Left ventricle myocardium inferior (tissue), 1 donor: ENCODE data around the gene MCC. TPM values are rescaled to one million over a fixed set of nuclear protein-coding genes. Genes with fewer than 3 reads are reported as not detected.

Source experiments
- DNase-seq: peaks from one replicate; pipeline ENCODE4 v3.0.0-alpha.2; 2020
- H3K27ac ChIP-seq: fragments of 200-600 bp; replicated peaks from 2 replicates; pipeline ENCODE4 v1.8.0; 2021
- H3K27me3 ChIP-seq: fragments of 200-600 bp; 2 replicates; pipeline ENCODE4 v1.8.0; 2021; ENCODE audit warnings: low read depth
- H3K36me3 ChIP-seq: fragments of 200-600 bp; 2 replicates; pipeline ENCODE4 v1.8.0; 2021
- H3K4me1 ChIP-seq: fragments of 200-600 bp; 2 replicates; pipeline ENCODE4 v1.8.0; 2021
- H3K4me3 ChIP-seq: fragments of 200-600 bp; 2 replicates; pipeline ENCODE4 v1.8.0; 2021; ENCODE audit warnings: mild to moderate bottlenecking, moderate library complexity
- H3K9me3 ChIP-seq: fragments of 200-600 bp; replicated peaks from 2 replicates; pipeline ENCODE4 v1.8.0; 2021
- intact Hi-C: fragments of 100-400 bp; cut with micrococcal nuclease; formaldehyde crosslinking; loops from one replicate; pipeline ENCODE4 v1.11.0; 2022
- total RNA-seq: library from RNA; stranded (reverse); fragmentation: NEBNext Ultra II Directional; extraction: Animal tissue kit (Norgen Biotek cat#: 25700); gene quantifications from one replicate; pipeline ENCODE4 v1.2.1, GENCODE V29; 2021
- TF ChIP-seq, protein P1 (sequence below): fragments of 200-600 bp; IDR thresholded peaks from 2 replicates; pipeline ENCODE4 v1.8.0; 2021; ENCODE audit warnings: antibody characterized with exemption, mild to moderate bottlenecking, borderline replicate concordance
- donor health status: DM: no; HTN: yes; CAD: no; lungs with severe emphysema.

MCC gene
- total RNA-seq, 1 donor from 2014 or later: 31.6 TPM

DNA sequence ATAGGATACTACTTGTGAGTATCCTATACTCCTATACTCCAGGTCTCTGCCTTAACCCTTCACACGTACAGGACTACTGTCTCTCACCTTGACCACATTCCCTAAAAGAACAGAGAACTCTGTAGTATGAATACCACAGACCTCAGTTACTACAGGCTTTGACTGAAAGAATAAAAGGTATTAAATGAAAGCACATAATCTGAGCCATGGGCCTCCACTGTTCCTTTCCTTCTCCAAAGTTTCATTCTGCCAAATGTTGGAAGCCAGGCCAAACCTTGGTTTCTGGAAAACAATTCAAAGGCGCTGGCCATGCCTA, 244.9 kb downstream of the MCC start:
- Histone ChIP-seq H3K27ac (peak overlapping the region; percentile 10), H3K27me3 (no peaks in the 10 kb centered on the region), H3K36me3 (no peaks in the 10 kb centered on the region), H3K4me3 (no peak overlapping the region), H3K4me1 (peaks cover 96% of the 10 kb centered on the region), H3K9me3 (no peaks in the 10 kb centered on the region)
- no peak for DNase-seq
- intact Hi-C loops: no loop called here
- TF ChIP-seq, protein P1, sequence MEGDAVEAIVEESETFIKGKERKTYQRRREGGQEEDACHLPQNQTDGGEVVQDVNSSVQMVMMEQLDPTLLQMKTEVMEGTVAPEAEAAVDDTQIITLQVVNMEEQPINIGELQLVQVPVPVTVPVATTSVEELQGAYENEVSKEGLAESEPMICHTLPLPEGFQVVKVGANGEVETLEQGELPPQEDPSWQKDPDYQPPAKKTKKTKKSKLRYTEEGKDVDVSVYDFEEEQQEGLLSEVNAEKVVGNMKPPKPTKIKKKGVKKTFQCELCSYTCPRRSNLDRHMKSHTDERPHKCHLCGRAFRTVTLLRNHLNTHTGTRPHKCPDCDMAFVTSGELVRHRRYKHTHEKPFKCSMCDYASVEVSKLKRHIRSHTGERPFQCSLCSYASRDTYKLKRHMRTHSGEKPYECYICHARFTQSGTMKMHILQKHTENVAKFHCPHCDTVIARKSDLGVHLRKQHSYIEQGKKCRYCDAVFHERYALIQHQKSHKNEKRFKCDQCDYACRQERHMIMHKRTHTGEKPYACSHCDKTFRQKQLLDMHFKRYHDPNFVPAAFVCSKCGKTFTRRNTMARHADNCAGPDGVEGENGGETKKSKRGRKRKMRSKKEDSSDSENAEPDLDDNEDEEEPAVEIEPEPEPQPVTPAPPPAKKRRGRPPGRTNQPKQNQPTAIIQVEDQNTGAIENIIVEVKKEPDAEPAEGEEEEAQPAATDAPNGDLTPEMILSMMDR: no peak

DNA sequence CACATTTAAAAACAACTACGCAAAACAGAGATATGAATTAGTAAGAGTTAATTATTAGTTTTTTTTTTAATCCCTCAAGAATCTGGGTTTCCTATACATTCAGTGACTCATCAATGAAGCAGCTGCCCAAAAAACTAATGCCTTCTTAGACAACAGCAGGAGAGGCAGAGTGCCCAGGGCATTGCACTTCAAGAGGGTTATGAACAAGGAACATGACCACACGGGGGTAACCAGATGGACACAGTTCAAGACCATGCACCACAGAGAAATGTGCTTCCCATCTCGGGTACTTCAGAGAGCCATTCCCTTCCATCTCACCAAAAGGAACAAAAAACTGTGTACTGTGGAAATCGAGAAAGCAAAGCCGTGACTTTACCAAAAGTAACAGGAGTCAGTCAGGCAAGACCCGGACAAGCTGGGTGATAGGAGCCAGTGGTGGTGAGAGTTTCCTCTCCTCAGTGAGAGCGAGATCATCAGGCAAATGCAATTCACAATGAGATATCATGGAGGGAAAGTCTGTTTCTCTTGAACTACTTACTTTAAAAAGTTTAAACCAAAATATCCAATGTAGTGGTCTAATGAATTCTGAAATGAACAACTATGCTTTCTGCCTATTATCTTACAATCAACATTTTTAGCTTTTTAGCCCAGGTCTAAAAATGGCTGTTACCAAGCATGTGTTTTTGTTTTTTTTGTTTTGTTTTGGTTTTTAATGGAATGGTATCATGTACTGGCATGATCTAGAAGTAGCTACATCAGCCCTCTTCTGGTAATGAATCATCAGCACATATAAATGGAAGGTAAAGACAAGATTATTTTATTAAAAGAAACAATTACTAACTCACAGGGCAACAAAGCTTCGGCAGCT, 245.5 kb downstream of the MCC start:
- Histone ChIP-seq H3K36me3 (no peaks in the 10 kb centered on the region), H3K4me1 (peaks cover 96% of the 10 kb centered on the region), H3K27me3 (no peaks in the 10 kb centered on the region), H3K4me3 (no peak overlapping the region), H3K9me3 (no peaks in the 10 kb centered on the region), H3K27ac (peak overlapping the region; percentile 10)
- TF ChIP-seq, protein P1: no peak
- intact Hi-C loops: no loop called here
- no peak for DNase-seq

DNA sequence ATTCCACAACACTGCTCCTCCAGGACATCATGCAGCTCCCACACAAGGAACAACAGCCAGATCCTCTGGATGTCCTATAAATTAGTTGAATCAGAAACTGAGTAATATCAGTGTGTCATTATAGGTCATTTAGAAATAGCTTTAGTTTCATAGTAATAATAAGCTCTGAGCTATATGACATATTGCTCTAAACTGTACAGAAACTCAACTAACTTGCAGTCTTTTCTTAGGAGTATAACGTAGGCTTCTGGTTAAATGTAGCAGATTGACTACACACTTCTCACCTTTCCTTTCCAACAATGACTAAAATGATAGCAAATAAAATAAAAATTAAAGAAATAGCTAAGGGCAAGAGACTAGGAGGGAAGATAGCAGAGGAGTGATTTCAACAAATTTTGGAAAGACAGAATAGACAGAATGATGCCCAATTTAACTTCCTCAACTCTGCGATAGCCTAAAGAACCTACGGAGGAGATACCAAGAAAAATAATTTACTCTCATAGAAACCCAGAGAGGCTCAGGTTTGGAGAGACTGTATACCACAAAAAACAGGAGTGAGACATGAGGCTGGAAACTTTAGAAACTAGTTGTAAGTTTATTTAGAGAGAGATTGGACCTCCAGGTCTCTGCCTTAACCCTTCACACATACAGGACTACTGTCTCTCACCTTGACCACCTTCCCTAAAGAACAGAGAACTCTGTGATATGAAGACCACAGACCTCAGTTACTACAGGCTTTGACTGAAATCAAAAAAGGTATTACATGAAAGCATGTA, 247.1 kb downstream of the MCC start:
- Histone ChIP-seq H3K27ac (no peak overlapping the region), H3K4me1 (peaks cover 87% of the 10 kb centered on the region), H3K9me3 (no peaks in the 10 kb centered on the region), H3K4me3 (no peak overlapping the region), H3K27me3 (no peaks in the 10 kb centered on the region), H3K36me3 (no peaks in the 10 kb centered on the region)
- intact Hi-C loops: no loop called here
- TF ChIP-seq, protein P1: no peak
- DNase-seq: no peak

DNA sequence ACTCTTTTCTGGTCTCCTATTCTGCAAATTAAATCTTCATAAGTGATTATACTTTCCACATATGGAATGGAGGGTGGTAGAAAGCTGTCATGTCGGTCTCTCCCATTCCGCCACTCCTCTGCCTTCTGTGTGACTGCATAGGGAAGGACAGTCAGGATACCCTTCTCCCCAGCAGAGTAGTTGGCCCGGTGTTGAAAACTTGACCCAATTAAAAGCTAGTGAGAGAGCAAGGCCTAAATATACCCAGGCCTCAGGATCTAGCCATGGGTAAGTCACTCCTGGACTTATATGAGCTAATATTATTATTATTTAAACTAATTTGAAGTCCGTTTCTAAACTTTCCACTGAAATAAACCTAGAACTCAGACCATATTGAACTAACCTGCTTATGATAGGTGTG, 248.2 kb downstream of the MCC start:
- H3K4me3 ChIP-seq: no peak overlapping the region
- intact Hi-C loops: no loop called here
- peaks cover 87% of the 10 kb centered on the region for H3K4me1 ChIP-seq
- no peaks in the 10 kb centered on the region for H3K36me3 ChIP-seq
- no peaks in the 10 kb centered on the region for H3K27me3 ChIP-seq
- TF ChIP-seq, protein P1: no peak
- no peak overlapping the region for H3K27ac ChIP-seq
- DNase-seq: no peak
- H3K9me3 ChIP-seq: no peaks in the 10 kb centered on the region

DNA sequence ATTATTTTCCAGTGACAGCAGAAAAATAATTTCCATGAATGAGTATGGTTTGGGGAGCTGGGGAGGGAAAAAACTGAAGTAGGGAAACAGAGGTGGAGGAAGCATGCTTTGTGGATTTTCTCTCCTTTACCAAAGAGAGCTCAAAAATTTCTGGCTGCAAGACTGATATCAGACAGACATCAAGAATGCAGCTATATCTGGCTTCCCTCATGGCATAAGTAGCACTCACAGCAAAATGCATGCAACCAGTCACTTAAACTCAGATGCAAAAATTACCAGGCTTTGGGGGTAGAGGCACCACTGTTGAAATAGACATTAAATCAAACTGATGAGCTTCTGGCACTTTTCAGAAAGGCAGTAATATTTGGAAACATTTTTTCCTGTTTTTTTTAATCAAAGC, 250.4 kb downstream of the MCC start:
- no peak overlapping the region for H3K4me3 ChIP-seq
- intact Hi-C loops: no loop called here
- no peaks in the 10 kb centered on the region for H3K27me3 ChIP-seq
- no peak for DNase-seq
- H3K27ac ChIP-seq: no peak overlapping the region
- TF ChIP-seq, protein P1: no peak
- H3K36me3 ChIP-seq: no peaks in the 10 kb centered on the region
- no peaks in the 10 kb centered on the region for H3K9me3 ChIP-seq
- H3K4me1 ChIP-seq: peaks cover 87% of the 10 kb centered on the region
